NCI-H2081 (cell line): ENCODE data around the gene NDUFA6.
"Not testable (repeated sequence)": the region's sequence is repeated elsewhere in the genome, so short reads cannot be mapped to it uniquely, and the experiment has no call there.

ENCODE experiments used
- DNase-seq, 2 experiments: peaks; one replicate each; lab custom pipeline; 2025; lab: John Stamatoyannopoulos, UW

Gene NDUFA6

DNA sequence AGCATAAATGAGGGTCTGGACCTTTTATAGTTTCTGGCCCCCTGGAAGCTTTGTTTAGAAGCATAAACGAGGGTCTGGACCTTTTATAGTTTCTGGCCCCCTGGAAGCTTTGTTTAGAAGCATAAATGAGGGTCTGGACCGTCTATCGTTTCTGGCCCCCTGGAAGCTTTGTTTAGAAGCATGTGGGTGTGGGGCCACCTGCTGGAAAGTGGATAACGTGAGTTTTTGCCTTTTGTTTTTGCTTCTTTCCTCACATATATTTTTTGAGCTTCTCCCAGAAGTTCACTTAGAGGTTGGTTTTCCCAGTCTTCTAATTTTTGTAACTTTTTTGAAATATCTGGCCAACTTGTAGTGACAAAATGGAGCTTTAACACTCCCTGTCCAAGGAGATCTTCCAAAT, 22.2 kb upstream of the NDUFA6 start:
- DNase-seq: not testable (repeated sequence)

- no peak for DNase-seq
These were observed 21.2 kb upstream of the NDUFA6 start for GRCh38 chr22:42111798-42112197.

GRCh38 chr22:42108848-42109247, 18.3 kb upstream of the NDUFA6 start:
- DNase-seq: no peak

- not testable (repeated sequence) for DNase-seq
These were observed 13.8 kb upstream of the NDUFA6 start for GRCh38 chr22:42104332-42104860.

GRCh38 chr22:42101199-42101598, 10.6 kb upstream of the NDUFA6 start:
- DNase-seq: no peak

DNA sequence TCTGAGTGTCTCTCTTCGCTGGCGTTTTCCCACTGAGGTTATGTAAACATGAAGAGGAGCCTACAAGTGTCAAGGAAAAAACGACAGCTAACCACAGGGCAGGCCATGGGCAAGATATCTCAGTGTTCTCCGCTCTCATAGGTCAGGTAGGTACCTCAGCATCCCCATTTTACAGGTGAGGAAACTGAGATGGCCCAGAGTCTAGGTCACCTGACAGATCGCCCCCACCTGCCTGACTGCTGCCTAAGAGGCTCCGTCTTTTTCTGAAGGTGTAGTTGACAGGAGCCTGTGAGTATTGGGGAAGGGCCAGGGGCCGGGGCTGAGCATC, 847 bp upstream of the NDUFA6 start:
- DNase-seq: peak in 1 of 2 experiments; percentile 26

- no peak for DNase-seq
These were observed 4.5 kb downstream of the NDUFA6 start for GRCh38 chr22:42086051-42086450.

DNA sequence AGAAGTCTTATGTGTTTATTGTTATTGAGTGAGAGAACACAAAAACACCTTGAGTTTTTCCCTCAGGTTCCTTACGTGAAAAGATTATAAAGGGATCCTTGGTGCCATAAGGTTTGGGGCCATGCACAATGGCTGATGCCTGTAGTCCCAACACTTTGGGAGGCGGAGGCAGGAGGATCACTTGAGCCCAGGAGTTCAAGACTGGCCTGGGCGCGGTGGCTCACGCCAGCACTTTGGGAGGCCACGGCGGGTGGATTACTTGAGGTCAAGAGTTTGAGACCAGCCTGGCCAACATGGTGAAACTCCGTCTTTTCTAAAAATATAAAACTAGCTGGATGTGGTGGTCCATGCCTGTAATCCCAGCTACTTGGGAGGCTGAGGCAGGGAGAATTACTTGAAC, 5.7 kb downstream of the NDUFA6 start:
- no peak for DNase-seq

- DNase-seq: no peak
These were observed 7.5 kb downstream of the NDUFA6 start for GRCh38 chr22:42083119-42083518.

DNA sequence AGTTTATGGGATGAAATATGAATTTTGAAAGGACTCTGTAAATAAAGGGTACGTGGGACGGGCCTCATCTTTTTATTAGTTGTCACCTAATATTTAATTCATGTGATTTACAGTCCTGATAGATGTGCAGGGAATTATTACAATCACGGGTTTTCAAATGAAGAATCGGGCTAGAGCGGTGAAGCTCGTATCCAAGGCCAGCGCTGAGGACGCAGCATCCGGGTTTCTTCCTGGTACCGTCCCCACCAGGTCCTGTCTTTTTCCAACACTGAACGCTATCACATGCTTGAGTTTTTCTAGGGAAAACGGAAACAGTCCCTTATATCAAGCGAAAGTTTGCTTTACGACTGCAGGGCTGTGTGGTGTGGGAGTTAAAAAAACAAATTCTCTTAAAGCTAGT, 10.3 kb downstream of the NDUFA6 start:
- DNase-seq: peak in 1 of 2 experiments; percentile 37

GRCh38 chr22:42079319-42080251, 11.0 kb downstream of the NDUFA6 start, which contains the start of gene SMDT1:
Gene SMDT1, plus strand, starts transcription at chr22:42079700. Its CDS starts 69 bp downstream, at chr22:42079769.
- peak; percentile 95 for DNase-seq

DNA sequence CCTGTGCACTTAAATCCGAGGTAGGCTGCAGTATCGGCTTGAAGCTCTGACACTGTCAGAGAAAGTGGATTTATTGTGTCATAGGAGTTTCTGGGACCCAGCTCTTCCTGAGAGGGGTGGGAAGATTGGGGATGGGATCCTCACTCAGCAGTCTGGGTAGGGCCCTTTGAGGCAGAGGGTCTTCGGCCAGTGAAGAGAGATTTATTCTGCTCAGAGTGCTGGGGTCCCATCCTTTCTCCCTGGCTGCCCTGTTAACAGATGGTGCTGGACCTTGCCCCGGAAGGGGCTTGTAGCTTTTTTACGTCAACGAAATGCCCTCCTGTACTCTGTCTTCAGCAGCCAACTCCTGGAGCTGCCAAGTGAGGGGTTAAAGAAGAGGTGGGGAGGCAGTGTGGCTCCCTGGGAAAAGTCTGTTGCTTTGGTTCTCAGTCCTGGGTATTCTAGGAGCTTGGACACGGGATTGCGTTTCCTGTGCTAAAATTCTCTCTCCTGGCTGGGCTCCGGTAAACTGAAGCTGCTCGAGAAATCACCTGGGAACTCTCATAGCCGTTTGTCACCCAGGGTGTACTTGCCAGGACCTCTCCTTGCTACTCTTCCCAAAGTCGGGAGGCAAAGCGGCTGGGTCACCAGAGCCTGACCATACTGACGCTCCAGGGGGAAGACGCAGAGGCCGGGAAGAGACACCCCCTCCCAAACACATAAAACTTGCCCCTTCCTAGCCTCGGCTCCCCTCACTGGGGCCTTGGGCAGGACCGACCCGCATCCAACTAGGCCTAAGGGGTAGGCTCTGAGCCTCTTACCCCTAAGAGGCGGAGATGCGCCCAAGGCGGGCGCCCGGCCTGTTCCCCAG, 11.9 kb downstream of the NDUFA6 start:
- no peak for DNase-seq

GRCh38 chr22:42077486-42078125, 13.0 kb downstream of the NDUFA6 start:
- DNase-seq: no peak

DNA sequence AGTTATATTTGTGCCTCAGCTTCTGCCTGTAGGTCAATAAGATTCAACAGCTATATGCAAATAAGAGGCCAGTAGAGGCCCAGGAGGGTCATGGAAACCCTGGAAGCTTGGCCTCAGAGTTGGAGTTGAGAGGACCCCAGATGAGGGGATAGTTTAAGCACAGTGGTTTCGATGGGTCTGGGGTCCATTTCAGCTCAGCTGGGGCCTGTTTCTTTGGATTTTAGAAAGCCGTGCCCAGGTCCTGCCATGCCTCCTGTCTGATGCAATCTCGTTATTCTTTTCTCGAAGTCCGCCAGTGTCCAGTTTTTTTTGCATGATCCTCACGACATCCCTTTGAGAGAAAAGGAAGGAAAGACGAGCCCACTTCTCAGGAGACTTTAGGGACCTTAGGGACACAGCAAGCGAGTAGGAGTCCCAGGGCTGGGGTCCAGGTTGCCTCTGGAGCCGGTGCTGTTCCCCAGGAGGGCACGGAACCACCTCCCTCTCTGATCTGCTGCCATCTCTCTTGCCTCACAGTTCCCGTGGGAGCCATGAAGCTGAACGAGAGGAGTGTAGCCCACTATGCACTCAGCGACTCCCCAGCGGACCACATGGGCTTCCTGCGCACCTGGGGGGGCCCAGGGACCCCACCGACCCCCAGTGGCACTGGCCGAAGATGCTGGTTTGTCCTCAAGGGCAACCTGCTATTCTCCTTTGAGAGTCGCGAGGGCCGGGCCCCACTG, 13.6 kb downstream of the NDUFA6 start:
- no peak for DNase-seq

GRCh38 chr22:42074846-42075676, 15.5 kb downstream of the NDUFA6 start:
- no peak for DNase-seq

DNA sequence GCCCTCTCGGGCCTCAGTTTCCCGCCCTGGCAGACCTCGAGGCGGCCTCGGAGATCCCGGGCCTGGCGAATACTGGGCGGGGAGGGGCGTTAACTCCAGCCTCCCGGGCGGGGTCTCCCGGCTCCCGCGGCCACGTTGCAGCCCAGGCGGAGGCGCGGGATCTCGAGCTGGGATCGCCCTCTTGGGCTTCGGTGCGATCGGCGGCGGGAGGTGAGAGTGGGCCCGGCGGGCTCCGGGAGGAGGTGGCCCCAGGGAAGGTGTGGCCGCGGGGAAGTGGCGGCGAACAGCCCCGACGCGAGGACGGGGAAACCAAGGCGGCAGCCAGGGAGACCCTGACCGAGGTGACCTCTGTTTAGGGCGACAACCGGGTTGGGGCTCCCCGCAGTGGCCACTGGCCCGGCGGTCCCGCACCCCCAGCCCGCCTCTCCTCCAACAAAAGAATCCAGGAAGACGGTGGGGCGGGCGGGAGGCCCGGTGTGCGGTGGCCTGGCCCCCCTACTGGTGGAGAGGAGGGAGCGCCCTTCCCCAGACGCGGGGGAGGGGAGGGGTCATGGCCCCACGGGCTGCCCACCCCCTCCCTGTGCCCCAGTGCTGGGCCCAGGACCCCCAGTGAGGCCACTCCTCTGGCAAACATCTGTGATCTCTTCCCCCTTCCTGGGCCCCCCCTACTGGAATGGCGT, 16.3 kb downstream of the NDUFA6 start, which contains the start of gene PHETA2:
Gene PHETA2, plus strand, starts transcription at position 117 of the 680 bp plus-strand sequence. CDS start 3,046 bp downstream, outside the sequence.
- no peak for DNase-seq

- DNase-seq: no peak
These were observed 16.9 kb downstream of the NDUFA6 start for GRCh38 chr22:42073621-42074041.

DNA sequence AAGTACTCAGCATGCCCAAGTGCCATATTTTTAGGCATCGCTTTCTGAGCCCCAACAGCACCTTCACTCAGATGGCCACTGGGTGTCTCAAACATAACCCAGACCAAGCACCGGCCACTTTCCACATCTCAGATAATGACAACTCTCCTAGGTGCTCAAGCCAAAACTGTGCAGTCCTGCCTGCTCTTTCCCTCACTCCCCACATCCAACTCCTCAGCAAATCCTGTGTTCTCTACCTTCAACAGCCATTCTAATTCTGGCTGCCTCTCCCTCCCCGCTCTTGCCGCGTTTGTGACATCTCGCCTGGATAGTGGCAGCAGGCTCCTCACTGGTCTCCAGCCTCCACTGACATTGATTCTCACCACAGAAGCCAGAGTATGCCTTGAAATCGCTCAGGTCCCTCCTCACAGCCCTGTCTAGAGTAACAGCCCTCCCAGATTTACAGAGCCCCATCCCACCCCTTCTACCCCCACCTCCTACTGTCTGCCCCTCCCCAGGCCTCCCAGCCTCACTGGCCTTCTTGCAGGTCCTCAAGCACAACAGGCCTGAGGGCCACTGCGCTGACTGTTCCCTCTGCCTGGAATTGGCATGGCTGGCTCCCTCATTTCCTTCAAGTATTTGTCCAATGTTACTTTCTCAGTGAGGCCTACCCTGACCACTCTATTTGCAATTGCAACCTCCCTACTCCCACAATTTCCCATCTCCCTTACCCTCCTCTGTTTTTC, 17.8 kb downstream of the NDUFA6 start:
- no peak for DNase-seq

GRCh38 chr22:42071508-42071907, 19.1 kb downstream of the NDUFA6 start:
- DNase-seq: not testable (repeated sequence)
